CD4-positive, alpha-beta T cell (primary cell): ENCODE results near the gene MAMSTR. TPM values are rescaled to one million over a fixed set of nuclear protein-coding genes. Genes with fewer than 3 reads are reported as not detected.

ENCODE experiments used
- ATAC-seq: fragments of 200-7000 bp; cut with Tn5 transposase; one replicate; pipeline ENCODE4 v1.10.0; 2022; ENCODE audit warnings: mild to moderate bottlenecking; ENCODE audit not compliant: poor library complexity
- CTCF ChIA-PET: fragments of 350-600 bp; sonication (Branson Sonifier 250); formaldehyde crosslinking; loops from one replicate; lab custom pipeline; 2021; ENCODE audit warnings: antibody characterized with exemption, inconsistent platforms; lab: Charles Lee
- POLR2A ChIA-PET: fragments of 350-600 bp; sonication (Branson Sonifier 250); formaldehyde crosslinking; loops from one replicate; lab custom pipeline; 2021; ENCODE audit warnings: antibody characterized with exemption, inconsistent platforms; lab: Charles Lee
- DNase-seq, 14 experiments: peaks; one replicate each; pipeline ENCODE4 v3.0.0-alpha.2; 2013 to 2020; ENCODE audit warnings: mixed read lengths in 2 of 14
- H3K27ac ChIP-seq, 2 donors: one replicate each; pipeline versions ENCODE4 v1.5.1 to v1.7.0; 2013; ENCODE audit warnings: low read length in 2 of 2, low read depth in 1 of 2, mild to moderate bottlenecking in 1 of 2
- H3K27me3 ChIP-seq, 2 experiments: 1 replicate in 1 of 2; 2 replicates in 1 of 2; pipeline versions ENCODE4 v1.6.1 to v1.7.0; 2013; ENCODE audit warnings: low read length in 2 of 2, control low read depth in 1 of 2, mild to moderate bottlenecking in 1 of 2, moderate library complexity in 1 of 2; ENCODE audit not compliant: insufficient read depth in 2 of 2, control insufficient read depth in 1 of 2
- H3K36me3 ChIP-seq: one replicate; pipeline ENCODE4 v1.6.1; 2013; ENCODE audit warnings: low read length, control low read depth; ENCODE audit not compliant: insufficient read depth
- H3K4me1 ChIP-seq: one replicate; pipeline ENCODE4 v1.6.1; 2013; ENCODE audit warnings: low read length, control low read depth; ENCODE audit not compliant: insufficient read depth
- H3K4me3 ChIP-seq: one replicate; pipeline ENCODE4 v1.5.1; 2013; ENCODE audit warnings: mild to moderate bottlenecking, low read length, moderate library complexity
- H3K9me3 ChIP-seq, 2 experiments: 1 replicate in 1 of 2; 2 replicates in 1 of 2; pipeline versions ENCODE4 v1.6.1 to v1.7.0; 2013; ENCODE audit warnings: low read length in 2 of 2, mild to moderate bottlenecking in 2 of 2, control low read depth in 1 of 2, moderate library complexity in 1 of 2; ENCODE audit not compliant: control insufficient read depth in 1 of 2, insufficient read depth in 1 of 2
- H3K27ac Mint-ChIP-seq: one replicate; pipeline ENCODE4 v1.8.0; 2020; ENCODE audit warnings: mixed read lengths
- H3K27me3 Mint-ChIP-seq: one replicate; pipeline ENCODE4 v1.8.0; 2021; ENCODE audit warnings: mixed read lengths
- H3K36me3 Mint-ChIP-seq: one replicate; pipeline ENCODE4 v1.8.0; 2021; ENCODE audit warnings: low read depth, mixed read lengths
- H3K4me1 Mint-ChIP-seq: one replicate; pipeline ENCODE4 v1.8.0; 2021; ENCODE audit warnings: low read depth, mixed read lengths
- H3K4me3 Mint-ChIP-seq: one replicate; pipeline ENCODE4 v1.8.0; 2020; ENCODE audit warnings: mild to moderate bottlenecking, mixed read lengths
- H3K9me3 Mint-ChIP-seq: one replicate; pipeline ENCODE4 v1.8.0; 2020; ENCODE audit warnings: mixed read lengths
- intact Hi-C, 2 experiments: fragments of 100-400 bp; cut with DNase I in 1 of 2; cut with micrococcal nuclease in 1 of 2; formaldehyde crosslinking; loops; one replicate each; pipeline versions ENCODE4 v1.15.1 to v1.9.0; 2023 to 2025; cut with DNase I, micrococcal nuclease
- total RNA-seq, 174 experiments: library from RNA in 2 of 174; stranded (reverse) in 2 of 174; gene quantifications; one replicate each; pipeline ENCODE4 v1.2.3 and lab custom pipeline; 2021 to 2026
- TF ChIP-seq, protein P1 (sequence below): fragments of 200-600 bp; IDR thresholded peaks from one replicate; pipeline ENCODE4 v1.8.0; 2022; ENCODE audit warnings: antibody characterized with exemption, mild to moderate bottlenecking

Gene MAMSTR
- total RNA-seq, 2 experiments from 2014 or later: 0.47 to 0.50 TPM

DNA sequence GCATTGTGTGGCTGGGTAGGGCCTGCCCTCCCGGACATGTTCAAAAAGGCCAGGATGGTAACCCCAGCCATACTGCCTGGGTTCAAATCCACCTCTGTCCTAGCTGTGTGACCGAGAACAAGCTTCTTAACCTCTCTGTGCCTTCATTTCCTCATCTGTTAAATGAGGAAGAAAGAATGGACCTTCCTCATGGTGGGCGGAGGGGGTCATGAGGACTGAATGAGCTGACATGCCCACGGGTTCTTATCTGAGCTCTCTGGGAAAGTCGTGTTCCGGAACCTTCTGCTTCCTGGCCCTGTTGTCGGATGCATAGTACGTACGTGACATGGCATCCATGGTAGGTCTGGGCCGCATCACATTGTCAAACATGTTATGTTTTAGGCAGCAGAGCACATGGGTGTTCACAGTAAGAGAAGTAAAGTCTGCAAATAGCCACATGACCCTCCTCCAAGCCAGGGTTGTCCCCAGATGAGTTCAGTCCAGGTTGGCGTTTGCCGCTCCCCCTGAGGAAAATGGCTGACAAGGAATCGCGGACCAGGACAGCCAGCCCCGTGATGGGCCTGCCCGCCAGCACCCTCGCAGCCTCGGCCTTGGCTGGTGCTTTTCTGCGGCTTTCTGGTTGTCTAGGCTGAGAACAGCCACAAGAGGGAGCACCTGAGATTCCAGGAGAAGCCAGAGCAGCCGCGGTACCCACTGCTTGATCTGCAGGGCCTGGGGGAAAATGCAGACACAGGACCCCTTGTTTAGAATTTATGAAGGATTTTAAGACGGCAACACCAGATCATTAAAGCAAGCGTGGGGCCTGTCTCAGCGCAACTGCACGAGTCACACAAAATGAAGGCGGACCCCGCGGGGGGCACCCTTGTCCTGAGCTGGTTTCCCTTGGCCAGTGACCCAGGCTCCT is 44.4 kb downstream of the MAMSTR start:
- peak; percentile 62 to 89 (median 68) for DNase-seq
- TF ChIP-seq, protein P1, sequence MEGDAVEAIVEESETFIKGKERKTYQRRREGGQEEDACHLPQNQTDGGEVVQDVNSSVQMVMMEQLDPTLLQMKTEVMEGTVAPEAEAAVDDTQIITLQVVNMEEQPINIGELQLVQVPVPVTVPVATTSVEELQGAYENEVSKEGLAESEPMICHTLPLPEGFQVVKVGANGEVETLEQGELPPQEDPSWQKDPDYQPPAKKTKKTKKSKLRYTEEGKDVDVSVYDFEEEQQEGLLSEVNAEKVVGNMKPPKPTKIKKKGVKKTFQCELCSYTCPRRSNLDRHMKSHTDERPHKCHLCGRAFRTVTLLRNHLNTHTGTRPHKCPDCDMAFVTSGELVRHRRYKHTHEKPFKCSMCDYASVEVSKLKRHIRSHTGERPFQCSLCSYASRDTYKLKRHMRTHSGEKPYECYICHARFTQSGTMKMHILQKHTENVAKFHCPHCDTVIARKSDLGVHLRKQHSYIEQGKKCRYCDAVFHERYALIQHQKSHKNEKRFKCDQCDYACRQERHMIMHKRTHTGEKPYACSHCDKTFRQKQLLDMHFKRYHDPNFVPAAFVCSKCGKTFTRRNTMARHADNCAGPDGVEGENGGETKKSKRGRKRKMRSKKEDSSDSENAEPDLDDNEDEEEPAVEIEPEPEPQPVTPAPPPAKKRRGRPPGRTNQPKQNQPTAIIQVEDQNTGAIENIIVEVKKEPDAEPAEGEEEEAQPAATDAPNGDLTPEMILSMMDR: peak; percentile 84
- ATAC-seq: peak; percentile 98
- Histone ChIP-seq H3K9me3 (no peaks in the 10 kb centered on the region), H3K36me3 (no peaks in the 10 kb centered on the region), H3K27ac (no peak overlapping the region), H3K4me1 (peaks cover 9% of the 10 kb centered on the region), H3K4me3 (no peak overlapping the region), H3K27me3 (no peaks in the 10 kb centered on the region)
- Mint-ChIP-seq H3K4me3 (no peak overlapping the region), H3K4me1 (peaks cover 7% of the 10 kb centered on the region), H3K9me3 (no peaks in the 10 kb centered on the region), H3K36me3 (no peaks in the 10 kb centered on the region), H3K27me3 (no peaks in the 10 kb centered on the region), H3K27ac (no peak overlapping the region)
- ChIA-PET POLR2A (interaction anchor here (0.6 to 2.7 kb wide), 4 partner anchors 26 to 63 kb away, joined by 3 to 8 read pairs (median 4); partner anchors contain the start of genes RPL18 and SPHK2), CTCF (interaction anchor here (0.6 to 2.1 kb wide), 4 partner anchors 22 to 87 kb away, joined by 3 to 16 read pairs (median 4); partner anchors contain the start of gene CA11)
- intact Hi-C loops: loop anchor here (1.0 to 5.0 kb wide), 3 partner anchors 29 to 38 kb away; partner anchors contain the start of genes CA11 (in 2 of the 2) and DBP (in 1 of the 2)

DNA sequence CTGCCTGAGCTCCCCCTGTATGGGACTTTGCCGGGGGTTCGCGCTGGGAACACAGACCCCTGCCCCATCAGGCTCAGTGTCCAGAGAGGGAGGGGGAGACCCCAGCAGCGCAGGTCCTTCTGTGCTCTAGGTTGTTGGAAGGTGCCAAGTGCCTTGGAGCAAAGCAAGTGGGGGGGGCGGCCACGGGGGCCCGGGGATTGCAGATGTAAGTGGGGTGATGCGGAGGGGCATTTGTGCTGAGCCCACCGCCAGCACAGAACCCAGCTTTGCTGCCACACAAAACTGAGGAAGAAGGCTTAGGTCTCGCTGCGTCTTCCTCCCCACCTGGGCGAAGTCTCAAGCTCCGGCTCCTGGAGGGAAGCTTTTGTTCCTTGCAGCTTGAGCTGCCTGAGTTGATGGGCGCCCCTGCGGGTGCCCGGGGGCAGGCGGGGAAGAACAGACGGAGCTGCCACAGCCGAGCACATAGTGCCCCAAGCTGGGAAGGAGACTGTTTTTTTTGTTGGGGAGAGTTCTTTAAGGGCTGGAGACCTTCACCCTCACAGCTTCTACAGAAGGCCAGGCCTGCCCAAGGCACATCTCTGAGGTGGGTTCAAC is 45.2 kb downstream of the MAMSTR start:
- POLR2A ChIA-PET: interaction anchor here (0.6 to 2.7 kb wide), 3 partner anchors 25 to 55 kb away, joined by 3 to 8 read pairs (median 4); partner anchors contain the start of genes RPL18 and SPHK2
- H3K36me3 Mint-ChIP-seq: no peaks in the 10 kb centered on the region
- H3K9me3 Mint-ChIP-seq: no peaks in the 10 kb centered on the region
- no peaks in the 10 kb centered on the region for H3K36me3 ChIP-seq
- H3K27me3 ChIP-seq: no peaks in the 10 kb centered on the region
- CTCF ChIA-PET: interaction anchor here (0.9 to 2.1 kb wide), 3 partner anchors 22 to 29 kb away, joined by 3 to 16 read pairs (median 6); partner anchors contain the start of gene CA11
- no peak overlapping the region for H3K27ac ChIP-seq
- TF ChIP-seq, protein P1: no peak
- H3K9me3 ChIP-seq: no peaks in the 10 kb centered on the region
- no peak overlapping the region for H3K27ac Mint-ChIP-seq
- DNase-seq (no peak), ATAC-seq (no peak)
- H3K4me1 Mint-ChIP-seq: peaks cover 7% of the 10 kb centered on the region
- H3K4me3 Mint-ChIP-seq: no peak overlapping the region
- peaks cover 9% of the 10 kb centered on the region for H3K4me1 ChIP-seq
- no peak overlapping the region for H3K4me3 ChIP-seq
- H3K27me3 Mint-ChIP-seq: no peaks in the 10 kb centered on the region
- intact Hi-C loops: no loop called here

DNA sequence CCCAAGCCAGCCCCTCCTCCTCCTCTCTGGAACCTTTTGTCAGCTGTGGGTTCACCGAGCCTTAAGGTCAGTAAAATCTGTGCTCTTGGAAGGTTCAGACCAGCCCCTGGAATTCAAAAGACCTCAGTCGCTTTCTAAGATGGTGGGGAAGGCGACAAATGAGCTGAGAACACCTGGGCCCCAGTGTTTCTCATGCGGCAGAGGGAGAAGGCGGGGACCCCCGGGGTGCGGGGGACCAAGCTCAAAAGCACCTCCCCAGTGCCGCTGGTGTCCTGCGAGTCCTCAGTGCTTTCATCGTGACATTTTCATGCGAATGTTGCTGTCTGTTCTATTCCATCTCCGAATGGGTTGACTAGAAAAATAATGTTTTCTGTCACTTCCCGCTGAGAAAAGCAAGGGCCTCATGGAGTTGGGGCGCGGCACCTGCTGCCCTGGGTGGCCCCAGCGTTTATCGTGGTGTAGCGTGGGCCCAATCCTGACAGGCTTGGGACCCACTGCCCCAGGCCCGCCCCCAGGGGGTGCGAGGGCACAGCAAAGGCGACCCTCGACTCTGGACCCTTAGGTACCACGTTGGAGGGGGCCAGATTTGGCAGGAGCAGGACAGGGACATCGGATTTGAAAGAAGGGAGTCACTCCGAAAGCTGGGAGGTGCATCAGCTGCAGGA is 46.0 kb downstream of the MAMSTR start:
- peaks cover 7% of the 10 kb centered on the region for H3K4me1 Mint-ChIP-seq
- no peak overlapping the region for H3K27ac ChIP-seq
- CTCF ChIA-PET: no interaction called here
- H3K9me3 ChIP-seq: no peaks in the 10 kb centered on the region
- intact Hi-C loops: no loop called here
- no peak overlapping the region for H3K27ac Mint-ChIP-seq
- TF ChIP-seq, protein P1: no peak
- no peaks in the 10 kb centered on the region for H3K9me3 Mint-ChIP-seq
- H3K4me1 ChIP-seq: peaks cover 9% of the 10 kb centered on the region
- no peaks in the 10 kb centered on the region for H3K27me3 Mint-ChIP-seq
- POLR2A ChIA-PET: interaction anchor here (0.6 kb wide), 1 partner anchor 36 kb away, joined by 3 read pairs; no protein-coding TSS in a partner anchor
- no peak overlapping the region for H3K4me3 Mint-ChIP-seq
- no peaks in the 10 kb centered on the region for H3K36me3 Mint-ChIP-seq
- H3K27me3 ChIP-seq: no peaks in the 10 kb centered on the region
- H3K4me3 ChIP-seq: no peak overlapping the region
- H3K36me3 ChIP-seq: no peaks in the 10 kb centered on the region
- DNase-seq (no peak), ATAC-seq (no peak)
